ENCODE results near the gene NRAS.

The NRAS gene

DNA sequence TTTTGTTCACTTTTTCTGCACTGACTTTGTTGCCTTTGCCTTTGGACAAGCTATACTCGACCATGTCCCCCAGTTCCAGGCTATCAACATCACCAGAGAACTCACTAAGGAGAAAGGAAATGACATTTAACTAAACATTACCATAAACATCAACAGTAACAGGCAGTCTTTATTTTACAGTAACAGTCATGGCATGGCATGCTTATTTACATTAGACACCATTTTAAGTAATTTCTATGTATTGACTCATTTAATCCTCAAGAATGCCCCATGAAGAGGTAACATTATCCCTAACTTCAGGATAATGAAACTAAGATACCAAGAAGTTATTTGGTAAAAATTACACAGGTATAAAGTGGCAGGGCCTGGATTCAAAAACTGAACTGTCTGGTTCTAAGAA, 8.7 kb upstream of the NRAS start:
- DNase-seq (ENCODE audit: low spot score) = no peak

DNA sequence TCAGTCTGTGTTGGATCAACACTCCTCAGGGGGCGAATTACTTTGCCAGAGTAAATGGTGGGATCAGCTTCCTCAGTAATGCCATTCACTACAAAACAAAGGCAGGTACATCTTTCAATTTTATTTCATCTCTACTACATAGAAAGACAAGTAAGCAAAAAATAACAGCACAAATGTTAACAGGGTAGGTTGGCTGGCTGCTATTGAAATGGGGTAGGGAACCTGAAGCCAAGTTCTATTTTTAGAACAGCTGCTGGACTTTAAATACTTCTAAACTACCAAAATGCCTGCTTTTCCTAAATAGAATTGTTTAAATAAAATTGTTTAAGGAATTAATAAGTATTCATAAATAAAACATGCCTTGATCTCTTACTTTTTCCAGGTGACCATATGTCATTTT, 7.3 kb upstream of the NRAS start:
- no peak for DNase-seq (ENCODE audit: low spot score)

DNA sequence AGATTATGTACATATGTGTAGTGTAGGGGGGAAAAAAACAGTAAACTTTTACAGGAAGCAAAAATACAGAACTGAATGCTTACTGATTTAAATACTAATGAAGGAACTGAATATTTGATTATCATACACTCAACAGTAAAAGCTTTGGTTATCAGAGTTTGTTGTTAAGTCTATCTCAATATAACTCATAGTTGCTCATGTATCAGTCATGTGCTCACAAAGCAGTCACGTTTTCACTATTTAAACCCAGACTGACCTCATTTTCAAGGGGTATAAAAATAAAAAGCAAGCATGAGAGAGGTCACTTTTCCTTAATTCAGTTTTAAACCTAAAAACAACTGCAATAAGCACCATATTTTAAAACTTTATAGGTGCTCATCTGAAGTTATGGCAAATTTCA, 6.9 kb upstream of the NRAS start:
- DNase-seq (ENCODE audit: low spot score) = no peak

DNA sequence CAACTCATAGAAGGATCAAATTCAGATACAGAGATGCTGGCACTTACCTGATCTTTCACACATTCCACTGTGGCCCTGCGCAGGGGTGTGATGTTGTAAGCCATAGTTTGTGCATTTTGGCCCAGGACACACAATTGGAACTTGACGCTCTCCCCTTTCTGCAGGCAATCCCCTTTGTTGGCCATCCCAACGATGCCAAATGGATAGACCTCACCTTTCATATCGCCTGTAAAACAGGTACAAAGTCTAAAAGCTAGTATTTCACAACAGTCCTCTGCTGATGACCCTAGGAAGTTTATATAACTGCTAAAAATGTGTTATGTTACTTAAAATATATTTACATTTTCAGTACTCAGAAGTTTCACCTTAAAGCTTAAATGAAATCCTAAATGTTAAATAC, 3.9 kb upstream of the NRAS start:
- peak; percentile 36 for DNase-seq (ENCODE audit: low spot score)

DNA sequence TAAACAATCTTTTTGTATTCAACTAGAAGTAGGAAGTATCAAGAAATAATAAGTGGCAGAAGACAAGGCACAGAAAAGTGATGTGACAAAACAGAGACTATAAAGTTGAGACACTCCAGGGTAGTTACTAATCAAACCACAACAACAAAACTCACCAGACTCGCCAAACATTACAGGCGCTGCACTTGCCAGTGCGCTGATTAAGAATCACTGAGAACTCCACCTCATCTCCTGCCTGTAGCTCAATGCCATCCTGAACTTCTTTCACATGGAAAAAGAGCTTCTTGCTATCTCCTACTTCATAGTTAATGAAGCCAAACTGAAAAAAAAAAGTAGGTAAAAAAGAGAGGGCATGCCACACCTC, 2.8 kb upstream of the NRAS start:
- no peak for DNase-seq (ENCODE audit: low spot score)

DNA sequence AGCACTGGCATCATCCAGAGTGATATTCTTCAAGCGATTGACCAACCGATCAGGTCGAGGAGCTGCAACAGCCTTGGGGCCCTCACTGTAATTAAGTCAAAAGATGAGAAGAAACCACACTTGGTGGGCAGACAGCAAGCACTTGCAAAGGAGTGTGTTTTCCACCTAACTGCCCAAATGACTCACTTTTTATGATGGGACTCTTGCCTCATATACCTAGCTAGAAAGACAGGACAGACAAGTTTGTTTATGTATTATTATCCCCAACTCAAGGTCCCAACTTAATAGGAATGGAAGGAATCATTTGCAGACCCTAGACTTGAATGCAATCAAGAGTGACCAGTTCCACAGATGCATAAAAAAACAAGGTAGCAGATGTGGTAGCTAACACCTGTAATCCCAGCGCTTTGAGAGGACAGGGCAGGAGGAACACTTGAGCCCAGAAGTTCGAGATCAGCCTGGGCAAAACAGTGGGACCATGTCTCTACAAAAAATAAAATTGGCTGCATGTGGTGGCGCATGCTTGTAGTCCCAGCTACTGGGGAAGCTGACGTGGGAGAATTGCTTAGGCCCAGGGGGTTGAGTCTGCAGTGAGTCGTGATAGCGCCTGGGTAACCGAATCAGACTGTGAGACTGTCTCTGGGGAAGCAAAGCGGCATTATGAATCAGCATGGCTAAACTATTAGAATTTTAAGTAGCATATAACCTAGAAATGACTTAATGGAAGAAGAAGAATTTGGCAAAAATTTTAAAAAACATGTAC, 2.3 kb upstream of the NRAS start:
- DNase-seq (ENCODE audit: low spot score) = no peak

DNA sequence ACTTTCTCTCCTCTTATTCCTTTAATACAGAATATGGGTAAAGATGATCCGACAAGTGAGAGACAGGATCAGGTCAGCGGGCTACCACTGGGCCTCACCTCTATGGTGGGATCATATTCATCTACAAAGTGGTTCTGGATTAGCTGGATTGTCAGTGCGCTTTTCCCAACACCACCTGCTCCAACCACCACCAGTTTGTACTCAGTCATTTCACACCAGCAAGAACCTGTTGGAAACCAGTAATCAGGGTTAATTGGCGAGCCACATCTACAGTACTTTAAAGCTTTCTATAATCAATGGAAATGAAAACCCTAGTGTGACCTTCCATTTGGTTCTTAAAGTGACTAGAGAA, 643 bp downstream of the NRAS start:
- no peak for DNase-seq (ENCODE audit: low spot score)

DNA sequence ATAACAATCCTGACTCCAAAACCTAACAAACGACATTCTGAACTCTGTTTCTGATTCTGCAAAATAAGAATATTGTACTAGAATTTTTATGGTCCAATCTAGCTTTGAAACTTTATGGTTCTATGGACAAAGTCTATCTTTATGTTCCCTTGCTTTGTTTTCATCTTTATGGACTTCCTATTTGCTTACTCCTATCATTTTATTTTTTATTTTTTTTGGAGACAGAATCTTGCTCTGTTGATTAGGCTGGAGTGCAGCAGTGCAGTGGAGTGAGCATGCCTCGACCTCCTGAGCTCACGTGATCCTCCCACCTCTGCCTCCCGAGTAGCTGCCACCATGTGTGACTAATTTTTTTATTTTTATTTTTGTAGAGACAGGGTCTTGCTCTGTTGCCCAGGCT, 3.6 kb downstream of the NRAS start:
- no peak for DNase-seq (ENCODE audit: low spot score)

DNA sequence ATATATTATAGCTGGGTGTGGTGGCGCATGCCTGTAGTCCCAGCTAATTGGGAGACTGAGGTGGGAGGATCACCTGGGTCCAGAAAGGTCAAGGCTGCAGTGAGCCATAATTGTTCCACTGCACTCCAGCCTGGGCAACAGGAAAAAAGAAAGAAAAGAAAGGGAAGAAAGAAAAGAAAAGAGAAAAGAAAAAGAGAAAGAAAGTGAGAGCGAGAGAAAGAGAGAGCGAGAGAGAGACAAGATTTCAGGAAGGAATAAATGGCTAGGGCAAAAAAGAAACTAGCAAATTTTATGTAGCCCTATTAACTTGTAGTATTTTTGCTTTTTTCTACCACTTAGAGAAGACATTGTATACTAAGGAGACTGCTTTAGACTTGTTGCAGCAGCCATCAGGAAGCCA, 6.2 kb downstream of the NRAS start:
- no peak for DNase-seq (ENCODE audit: low spot score)

DNA sequence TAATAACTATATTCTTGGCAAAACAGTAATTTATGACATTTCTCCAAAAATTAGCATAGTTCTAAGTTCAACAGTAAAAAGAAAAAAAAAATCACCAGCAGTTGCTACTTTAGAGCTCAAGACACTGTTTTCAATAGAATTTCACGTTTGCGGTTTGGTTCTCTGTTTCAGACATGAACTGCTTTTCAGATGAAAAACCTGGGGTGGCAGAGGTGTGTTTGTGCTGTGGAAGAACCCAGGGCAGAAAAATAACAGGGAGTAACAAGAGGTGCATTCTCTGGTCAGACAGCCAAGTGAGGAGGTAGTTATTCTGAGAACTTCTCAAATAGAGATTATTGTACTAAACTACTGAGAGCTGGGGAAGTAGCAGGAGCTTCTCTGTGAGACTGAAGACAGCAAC, 9.0 kb downstream of the NRAS start:
- no peak for DNase-seq (ENCODE audit: low spot score)

DNA sequence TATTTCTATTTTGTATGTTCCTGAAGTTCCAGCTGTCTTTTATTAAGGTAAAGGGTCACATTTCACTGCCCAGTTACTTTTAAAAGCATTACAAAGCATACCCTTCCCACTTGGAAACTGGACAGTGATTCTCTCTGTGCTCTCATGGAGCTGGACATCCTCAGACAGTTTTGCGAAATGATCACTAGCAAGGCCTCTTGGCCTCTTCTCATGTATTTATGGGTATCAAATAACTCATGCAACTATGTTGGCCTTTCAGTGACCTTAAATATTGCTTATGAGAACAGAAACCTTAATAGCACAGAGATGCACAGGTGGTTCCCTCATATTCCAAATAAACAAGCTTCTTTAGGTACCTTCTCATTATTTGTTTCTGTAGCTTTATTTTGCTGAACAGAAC, 13.3 kb downstream of the NRAS start:
- DNase-seq (ENCODE audit: low spot score) = no peak

DNA sequence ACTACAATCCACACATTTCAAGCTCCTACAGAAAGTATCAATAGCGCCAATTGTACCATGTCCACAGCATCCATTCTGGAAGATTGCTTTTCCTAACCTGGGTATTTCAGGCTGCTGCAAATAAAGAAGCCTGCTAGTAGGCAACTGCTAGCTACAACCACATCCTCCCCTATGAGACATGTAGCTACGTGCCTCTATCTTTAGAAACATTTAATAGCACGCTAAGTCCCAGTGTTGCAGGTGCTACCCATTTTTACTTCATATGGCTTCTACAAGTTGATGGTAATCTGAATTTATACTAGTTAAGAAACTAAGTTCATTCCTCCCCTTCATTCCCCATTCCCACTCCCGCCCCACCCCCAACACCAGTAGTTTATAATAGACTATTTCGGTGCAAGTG, 13.8 kb downstream of the NRAS start:
- no peak for DNase-seq (ENCODE audit: low spot score)

DNA sequence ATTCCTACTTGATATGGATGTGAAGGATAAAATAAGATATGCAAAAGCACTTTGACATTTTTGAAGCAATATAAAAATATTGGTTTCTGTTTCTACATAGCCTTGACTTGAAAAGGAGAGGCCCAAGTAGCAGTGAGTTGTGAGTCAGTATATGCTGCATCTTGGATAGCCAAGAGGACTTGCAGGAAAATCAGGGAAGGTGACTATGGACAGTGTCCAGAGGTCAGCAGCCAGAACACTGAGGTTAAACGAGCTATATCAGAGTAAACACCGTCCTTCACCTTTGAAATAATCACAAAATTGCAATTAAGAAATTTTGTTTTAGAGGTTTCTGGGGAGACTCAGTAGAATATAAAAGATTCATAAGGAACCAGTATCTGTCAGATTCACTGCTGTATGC, 14.6 kb downstream of the NRAS start:
- DNase-seq (ENCODE audit: low spot score) = no peak

DNA sequence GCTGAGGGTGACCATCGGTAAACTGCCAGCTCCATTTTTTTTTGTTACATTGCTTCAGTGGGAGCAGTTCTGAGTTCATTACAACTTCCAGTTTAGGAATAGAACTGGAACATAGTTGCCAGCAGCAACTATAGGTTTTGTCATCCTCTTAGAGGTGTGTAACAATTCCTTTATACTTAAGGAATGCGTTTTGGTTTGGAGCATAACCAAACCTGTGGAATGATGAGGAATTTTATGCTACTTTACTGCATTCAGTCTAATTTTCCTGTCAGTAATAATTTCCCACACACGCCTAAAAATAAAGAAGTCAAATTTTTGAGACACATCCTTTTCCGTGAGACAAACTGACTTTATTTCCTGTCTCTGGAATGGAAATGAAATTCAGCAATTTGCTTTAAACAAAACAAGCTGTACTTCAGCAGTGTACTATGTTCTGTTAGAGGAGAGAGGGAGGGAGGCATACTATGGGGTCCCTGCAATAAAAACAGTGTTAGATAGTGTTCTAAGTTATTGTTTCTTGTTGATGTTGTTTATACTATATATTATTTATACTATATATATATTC, 16.5 kb downstream of the NRAS start:
- no peak for DNase-seq (ENCODE audit: low spot score)

DNA sequence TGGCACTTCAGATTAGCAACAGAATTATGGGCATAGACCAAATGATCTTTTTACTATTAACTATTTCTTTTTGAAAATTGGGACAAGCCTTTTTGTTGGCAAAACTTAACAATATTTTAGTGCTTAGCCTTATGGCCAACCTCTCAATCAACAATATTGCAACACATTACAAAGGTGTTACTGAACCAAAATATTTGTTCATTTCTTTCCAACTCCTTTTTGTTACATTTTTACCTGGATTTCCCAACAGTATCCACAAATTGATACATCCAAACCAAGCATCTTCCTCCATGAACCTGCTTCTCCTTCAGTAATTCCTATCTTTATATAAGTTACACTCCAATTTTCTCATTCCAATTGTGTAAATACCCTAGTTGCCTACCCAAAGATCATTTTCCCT, 19.8 kb downstream of the NRAS start:
- no peak for DNase-seq (ENCODE audit: low spot score)

DNA sequence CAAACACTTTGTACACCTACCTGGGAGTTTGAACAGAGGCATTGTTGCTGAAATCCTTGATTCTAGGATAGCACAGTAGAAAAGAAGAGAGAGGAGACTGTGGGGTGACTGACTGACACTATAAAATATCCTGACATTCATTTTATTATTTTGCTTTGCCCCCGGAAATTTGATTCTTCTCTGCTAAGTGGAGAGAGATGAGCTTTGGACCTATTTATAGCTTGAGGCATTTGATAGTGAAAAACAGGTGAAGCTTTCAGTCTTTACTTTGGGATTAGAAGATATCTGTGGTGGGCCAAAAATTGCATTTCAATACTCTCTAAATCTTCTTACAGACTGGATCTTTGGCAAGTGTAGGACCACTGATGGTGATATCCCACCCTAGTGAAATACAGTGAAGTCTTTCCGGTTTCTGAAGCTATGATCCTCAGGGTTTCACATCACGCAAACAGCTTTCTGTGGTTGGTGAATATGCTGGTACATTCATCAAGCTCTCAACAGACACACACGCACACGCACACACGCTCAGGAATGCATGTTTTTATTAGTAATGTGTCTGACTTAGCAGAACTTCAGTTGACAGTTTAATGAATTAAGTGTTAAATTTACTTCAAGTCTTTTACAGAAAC, 21.0 kb downstream of the NRAS start, which contains the start of gene AMPD1:
Gene AMPD1 (minus strand): TSS at position 117 of the 629 bp plus-strand sequence. CDS start 75 bp downstream, at position 42.
- no peak for DNase-seq (ENCODE audit: low spot score)

DNA sequence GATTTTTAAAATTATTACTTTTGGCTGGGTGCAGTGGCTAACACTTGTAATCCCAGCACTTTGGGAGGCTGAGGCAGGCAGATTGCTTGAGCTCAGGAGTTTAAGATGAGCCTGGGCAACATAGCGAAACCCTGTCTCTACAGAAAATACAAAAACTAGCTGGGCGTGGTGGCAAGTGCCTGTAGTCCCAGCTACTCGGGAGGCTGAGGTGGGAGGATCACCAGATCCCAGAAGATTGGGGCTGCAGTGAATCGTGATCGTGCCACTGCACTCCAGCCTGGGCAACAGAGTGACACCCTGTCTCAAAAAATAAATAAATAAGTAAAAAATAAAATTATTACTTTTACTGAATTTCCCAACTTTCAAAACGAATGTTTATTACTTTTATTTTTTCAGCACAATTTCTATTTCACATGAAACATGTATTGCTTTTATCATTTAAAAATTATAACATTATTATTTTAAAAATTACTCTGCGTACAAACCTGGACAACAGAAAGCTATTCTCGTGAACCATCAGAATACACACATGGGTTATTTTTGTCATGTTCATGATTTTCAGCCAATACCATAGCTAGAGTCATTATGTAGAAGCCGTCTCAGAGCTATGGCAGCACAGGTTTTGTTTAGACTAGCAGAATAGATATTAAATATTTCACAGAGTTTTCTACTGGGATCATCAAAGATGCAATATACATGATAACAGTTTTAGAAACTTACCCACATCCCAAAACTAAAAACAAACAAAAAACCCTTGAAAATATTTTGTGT, 21.8 kb downstream of the NRAS start:
- no peak for DNase-seq (ENCODE audit: low spot score)

DNA sequence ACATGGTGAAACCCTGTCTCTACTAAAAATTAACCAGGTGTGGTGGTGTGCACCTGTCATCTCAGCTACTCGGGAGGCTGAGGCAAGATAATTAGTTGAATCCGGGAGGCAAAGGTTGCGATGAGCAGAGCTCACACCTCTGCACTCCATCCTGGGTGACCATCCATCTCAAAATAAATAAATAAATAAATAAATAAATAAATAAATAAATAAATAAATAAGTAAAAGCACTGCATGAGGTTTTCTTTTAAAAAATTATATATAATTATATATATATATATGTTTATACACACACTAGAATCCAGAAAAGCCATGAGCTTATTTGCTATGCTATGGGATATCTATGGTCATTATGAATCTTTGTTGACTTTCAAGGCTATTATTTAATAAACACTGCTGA, 23.6 kb downstream of the NRAS start:
- no peak for DNase-seq (ENCODE audit: low spot score)

DNA sequence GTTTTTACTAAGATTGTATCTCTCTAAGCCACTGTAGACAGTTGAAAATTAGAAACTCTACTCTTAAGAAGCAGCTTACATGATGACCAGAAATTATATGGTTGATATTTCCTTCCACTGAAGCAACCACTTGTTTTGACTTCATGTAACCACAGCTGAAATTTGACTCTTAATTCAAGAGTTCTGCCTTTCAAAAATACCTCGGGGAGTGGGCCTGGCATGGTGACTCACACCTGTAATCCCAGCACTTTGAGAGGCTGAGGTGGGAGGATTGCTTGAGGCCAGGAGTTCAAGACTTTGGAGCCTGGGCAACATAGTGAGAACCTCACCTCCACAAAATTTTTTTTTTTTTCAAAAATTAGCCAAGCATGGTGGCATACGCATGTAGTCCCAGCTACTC, 25.5 kb downstream of the NRAS start:
- DNase-seq (ENCODE audit: low spot score) = no peak

DNA sequence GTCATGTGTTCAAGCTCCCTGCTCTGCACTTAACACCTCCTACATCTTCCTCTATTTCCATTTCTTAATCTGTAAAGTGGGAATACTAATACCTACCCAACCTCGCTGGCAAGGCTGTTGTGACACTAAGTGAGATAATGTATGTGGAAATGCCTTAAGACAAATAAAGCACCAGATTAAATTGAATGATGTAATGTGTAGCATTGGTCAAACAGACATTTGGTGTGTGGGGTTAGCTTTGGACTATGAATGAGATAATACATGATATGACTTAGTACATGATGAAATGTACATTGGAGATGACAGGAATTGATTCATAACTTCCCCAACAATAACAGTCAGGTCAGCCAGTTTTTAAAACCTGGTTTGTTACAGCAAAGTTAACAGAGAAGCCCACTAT, 26.4 kb downstream of the NRAS start:
- DNase-seq (ENCODE audit: low spot score) = no peak

DNA sequence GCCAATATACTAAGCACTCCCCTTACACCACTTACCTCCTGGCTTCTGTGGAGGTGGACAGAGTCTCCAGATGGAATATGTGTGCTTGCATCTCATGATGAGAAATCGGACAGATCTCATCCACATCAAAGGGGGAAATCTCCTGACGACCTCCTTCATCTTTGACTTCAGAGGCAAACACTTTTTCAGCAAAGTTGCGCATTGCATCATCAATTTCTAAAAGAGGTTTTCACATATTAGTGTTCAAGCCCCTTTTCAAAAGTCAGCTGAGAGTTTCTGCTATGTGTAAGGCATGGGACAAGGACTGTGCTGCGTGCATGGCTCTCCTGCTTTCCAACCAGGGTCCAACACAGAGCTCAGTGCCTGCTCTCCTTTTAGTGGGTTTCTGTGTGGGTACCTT, 28.0 kb downstream of the NRAS start:
- DNase-seq (ENCODE audit: low spot score) = no peak

DNA sequence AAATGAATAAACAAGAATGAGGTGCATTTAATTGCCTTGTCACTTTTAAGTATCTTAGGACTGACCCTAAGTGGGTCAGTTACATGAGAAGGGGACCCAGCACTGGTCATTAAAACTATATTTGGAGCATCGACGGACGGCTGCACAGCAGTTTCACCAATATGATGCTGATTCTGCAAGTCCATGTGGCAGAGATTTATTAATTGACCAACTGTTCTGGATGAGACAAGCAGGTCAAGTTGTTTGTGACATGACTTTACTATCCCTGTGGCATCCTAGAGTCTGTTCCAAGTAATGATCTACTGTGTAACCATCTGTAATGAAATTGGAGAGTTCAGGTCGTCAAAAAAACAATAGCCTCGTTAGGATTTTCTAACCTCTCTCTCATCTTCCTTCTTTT, 30.7 kb downstream of the NRAS start:
- DNase-seq (ENCODE audit: low spot score) = no peak

DNA sequence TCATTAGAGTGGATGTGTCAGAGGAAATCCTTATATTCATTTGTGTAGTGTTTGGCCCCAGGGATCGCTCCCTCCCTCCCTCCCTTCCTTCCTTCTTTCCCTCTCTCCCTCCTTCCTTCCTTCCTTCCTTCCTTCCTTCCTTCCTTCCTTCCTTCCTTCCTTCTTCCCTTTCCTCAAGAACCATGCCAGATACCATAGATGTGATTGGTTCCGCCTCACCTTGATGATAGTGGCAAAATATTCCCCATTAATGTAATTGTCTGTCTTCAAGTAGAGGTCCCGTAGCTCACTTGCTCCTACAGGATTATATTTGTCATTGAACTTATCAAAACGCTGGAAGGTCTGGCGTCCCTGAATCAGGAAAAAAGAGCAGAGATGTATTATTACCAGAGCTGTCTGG, 38.9 kb downstream of the NRAS start:
- DNase-seq (ENCODE audit: low spot score) = no peak

Data from HuH-7 (cell line).